ENCODE results near the gene KAT8.

KAT8 gene

DNA sequence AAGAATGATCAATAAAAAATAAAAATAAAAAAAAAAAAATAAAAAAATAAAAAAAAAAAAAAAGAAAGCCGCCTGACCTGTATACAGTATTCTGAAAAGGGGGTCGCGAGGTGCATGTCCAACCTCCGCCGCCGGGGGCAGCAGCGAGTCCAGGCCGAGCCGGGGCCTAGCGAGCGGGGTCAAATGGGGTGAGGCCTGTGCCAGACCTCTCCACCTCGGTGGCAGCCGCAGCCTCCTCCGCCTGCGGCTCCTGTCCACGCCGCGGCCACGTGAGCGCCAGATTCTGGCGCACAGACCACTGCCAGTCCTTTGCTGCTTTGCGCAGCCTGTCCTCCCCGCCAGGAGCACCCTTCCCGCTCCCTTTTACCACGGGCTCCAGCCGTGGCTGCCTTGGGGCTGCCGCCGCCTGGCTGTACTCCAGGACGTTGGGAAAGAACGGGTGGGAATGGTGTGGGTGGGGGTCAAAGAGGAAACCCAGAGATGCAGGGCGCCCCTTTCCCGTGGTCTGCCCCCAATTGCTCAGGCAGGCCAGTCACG lies 11.7 kb upstream of the KAT8 start:
- in situ Hi-C loops (cut with MboI; ENCODE audit: low pct_unique_long_range_greater_than_20kb, low sequenced_read_pairs): no loop called here
- peak; percentile 89 for DNase-seq

DNA sequence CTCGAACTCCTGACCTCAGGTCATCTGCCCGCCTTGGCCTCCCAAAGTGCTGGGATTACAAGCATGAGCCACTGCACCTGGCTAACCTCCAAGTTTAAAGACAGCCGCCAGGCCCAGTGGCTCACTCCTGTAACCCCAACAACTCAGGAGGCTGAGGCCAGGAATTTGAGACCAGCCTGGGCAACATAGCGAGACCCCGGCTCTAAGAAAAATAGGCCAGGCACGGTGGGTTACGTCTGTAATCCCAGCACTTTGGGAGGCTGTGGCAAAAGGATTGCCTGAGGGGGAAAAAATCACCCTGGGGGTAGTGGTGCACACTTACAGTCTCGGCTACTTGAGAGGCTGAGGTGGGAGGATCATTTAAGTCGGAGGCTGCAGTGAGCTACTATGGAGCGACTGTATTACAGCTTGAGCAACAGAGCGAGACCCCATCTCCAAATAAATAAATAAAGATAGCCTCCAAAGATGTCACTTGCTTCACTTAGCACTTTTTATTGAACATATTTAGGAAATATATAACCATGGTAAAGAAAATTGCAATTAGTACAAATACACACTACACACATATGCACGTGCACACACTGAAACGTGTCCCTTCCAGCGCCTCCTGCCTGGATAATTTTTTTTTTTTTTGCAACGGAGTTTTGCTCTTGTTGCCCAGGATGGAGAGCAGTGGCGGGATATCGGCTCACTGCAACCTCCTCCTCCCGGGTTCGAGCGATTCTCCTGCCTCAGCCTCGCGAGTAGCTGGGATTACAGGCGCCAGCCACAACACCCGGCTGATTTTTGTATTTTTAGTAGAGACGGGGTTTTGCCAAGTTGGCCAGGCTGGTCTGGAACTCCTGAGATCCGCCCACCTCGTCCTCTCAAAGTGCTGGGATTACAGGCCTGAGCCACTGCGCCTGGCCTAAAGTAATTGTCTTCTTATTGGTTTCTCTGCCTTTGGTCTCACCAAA lies 10.7 kb upstream of the KAT8 start:
- in situ Hi-C loops (cut with MboI; ENCODE audit: low pct_unique_long_range_greater_than_20kb, low sequenced_read_pairs): no loop called here
- DNase-seq: no peak

DNA sequence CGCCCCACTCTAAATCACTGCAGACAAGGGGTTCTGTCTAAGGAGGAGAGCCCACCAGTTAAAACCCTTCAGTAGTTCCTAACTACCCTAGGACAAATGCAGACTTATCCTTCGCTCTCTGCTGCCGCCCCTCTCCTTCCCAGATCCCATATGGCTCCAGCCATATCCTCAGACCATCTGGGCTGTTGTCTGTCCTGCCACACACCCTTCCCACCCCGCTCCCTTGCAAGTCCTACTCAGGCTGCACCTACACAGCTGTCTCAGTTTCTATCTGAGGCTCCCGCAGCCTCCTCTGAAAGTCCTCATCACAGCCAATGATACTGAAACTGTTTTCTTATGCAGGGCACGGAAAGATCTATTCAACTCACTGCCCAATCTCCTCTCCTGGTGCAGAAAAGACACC lies 10.0 kb upstream of the KAT8 start:
- no peak for DNase-seq
- in situ Hi-C loops (cut with MboI; ENCODE audit: low pct_unique_long_range_greater_than_20kb, low sequenced_read_pairs): no loop called here

DNA sequence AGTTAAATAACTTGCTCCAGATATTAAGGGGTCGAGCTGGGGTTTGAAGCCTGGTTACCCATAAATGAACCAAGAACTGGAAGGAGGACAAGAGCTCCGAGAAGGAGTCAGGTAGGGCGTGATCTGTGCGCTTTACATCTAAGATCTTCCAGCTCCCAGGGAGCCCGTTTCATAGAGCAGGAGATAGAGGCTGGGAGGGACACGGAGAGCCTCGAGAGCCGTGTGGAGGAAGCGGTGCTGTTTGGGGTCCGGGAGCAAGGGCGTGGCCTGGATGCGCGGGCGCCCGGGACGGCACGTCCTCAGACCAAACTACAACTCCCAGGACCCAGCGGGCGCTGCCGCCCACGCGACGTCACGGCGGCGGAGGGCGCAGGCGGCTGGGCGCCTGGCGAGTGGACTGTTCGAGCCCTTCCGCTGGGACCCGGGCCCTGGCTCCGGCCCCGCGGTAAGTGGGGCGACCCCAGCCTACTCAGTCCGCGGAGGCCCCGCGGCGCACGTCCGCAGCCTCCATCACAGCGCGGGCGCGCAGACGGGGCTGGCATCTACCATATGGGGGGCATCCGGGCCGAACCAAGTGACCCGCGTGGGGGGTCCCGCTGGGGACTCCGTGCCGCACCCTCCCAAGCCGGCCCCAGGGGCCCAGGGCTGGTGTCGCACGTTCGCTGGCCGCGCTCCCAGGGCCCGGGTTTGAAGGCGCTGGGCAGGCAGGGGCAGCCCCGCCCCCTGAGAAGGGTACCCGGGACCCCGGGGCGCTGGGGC lies 9.2 kb upstream of the KAT8 start, which contains the start of gene BCKDK:
Gene BCKDK (plus strand): TSS at position 352 of the 759 bp plus-strand sequence. CDS start 838 bp downstream, outside the sequence.
- in situ Hi-C loops (cut with MboI; ENCODE audit: low pct_unique_long_range_greater_than_20kb, low sequenced_read_pairs): no loop called here
- DNase-seq: peak; percentile 84

DNA sequence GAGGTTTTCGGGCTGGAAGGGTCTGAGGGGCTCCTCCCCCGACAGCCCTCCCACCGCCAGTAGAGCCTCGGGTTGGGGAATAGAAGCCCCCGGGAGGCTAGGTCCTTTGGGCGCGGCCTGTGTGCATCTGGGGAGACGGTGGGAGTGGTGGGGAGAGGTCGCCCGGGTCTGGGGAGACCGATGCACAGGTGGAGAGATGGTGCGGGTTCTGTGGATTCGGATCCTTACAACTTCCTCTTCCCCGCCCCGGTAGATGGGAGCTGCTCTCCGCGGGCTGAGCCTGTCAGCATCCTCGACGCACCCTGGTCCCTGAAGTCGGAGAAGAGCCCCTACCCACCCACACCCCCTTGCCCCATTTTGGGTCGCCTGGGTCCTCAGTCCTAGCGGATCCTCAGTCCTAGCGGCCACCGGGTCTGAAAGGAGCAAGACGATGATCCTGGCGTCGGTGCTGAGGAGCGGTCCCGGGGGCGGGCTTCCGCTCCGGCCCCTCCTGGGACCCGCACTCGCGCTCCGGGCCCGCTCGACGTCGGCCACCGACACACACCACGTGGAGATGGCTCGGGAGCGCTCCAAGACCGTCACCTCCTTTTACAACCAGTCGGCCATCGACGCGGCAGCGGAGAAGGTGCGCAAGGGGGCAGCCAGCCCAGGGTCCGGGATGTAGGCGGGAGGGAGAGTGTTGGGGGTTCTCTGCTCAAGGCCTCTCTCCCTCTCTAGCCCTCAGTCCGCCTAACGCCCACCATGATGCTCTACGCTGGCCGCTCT lies 8.5 kb upstream of the KAT8 start:
- in situ Hi-C loops (cut with MboI; ENCODE audit: low pct_unique_long_range_greater_than_20kb, low sequenced_read_pairs): no loop called here
- no peak for DNase-seq

DNA sequence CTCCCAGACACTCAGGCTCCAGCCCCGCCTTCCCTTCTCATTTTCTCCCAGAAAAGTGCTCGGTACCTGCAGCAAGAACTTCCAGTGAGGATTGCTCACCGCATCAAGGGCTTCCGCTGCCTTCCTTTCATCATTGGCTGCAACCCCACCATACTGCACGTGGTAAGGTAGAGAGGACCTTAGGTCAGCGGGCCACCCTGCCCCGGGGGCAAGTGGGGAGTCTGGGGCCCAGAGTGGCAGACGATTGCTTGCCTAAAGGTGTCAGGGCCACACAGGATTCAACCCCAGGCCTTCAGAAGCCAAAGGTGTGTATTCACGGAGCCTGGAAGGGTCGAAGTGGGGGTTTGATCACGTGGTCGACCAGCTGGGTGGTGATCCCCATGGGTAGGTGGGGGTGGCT lies 7.8 kb upstream of the KAT8 start:
- DNase-seq: no peak
- in situ Hi-C loops (cut with MboI; ENCODE audit: low pct_unique_long_range_greater_than_20kb, low sequenced_read_pairs): no loop called here

DNA sequence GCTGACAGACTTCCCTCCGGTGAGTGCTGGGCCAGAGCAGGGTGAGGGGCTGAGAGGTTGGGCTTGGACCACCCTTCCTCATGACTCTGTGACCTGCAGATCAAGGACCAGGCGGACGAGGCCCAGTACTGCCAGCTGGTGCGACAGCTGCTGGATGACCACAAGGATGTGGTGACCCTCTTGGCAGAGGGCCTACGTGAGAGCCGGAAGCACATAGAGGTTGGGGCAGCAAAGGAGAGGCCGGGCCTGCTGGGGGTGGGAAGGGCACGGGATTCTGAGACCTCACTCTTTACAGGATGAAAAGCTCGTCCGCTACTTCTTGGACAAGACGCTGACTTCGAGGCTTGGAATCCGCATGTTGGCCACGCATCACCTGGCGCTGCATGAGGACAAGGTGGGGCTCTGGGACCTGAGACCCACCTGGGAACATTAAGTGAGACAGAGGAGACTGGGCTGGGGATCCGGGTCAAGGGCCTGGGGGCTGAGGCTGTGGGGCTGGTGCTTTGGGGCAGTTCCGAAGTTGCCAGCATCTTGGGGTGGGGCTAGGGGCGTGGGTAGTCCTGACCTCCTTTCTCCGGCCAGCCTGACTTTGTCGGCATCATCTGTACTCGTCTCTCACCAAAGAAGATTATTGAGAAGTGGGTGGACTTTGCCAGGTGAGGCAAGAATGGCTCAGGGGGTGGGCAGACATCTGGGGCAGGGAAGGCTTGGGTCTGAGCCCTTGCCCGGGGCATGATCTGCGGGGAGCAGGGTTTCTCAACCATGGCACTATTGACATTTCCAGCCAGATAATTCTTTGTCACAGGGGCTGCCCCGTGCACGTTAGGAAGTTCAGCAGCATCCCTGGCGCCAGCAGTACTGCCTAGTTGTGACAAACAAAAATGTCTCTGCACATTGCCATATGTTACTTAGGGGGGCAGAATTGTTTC lies 7.1 kb upstream of the KAT8 start:
- in situ Hi-C loops (cut with MboI; ENCODE audit: low pct_unique_long_range_greater_than_20kb, low sequenced_read_pairs): no loop called here
- no peak for DNase-seq

DNA sequence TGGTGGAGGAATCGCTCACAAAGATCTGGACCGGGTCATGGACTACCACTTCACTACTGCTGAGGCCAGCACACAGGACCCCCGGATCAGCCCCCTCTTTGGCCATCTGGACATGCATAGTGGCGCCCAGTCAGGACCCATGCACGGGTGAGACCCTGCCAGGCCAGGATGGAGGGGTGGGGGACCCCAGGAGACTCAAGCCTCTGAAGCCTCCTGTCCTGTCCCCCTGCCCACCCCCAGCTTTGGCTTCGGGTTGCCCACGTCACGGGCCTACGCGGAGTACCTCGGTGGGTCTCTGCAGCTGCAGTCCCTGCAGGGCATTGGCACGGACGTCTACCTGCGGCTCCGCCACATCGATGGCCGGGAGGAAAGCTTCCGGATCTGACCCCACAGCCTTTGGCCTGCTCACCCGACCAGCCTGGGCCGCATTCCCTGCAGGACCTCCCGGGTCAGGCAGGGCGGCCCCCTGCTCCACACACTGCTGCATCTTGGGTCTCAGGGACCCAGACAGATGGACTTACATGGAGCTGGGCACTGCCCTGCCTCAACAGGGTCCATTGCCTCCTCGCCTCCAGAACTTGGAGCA lies 5.5 kb upstream of the KAT8 start:
- no peak for DNase-seq
- in situ Hi-C loops (cut with MboI; ENCODE audit: low pct_unique_long_range_greater_than_20kb, low sequenced_read_pairs): no loop called here

DNA sequence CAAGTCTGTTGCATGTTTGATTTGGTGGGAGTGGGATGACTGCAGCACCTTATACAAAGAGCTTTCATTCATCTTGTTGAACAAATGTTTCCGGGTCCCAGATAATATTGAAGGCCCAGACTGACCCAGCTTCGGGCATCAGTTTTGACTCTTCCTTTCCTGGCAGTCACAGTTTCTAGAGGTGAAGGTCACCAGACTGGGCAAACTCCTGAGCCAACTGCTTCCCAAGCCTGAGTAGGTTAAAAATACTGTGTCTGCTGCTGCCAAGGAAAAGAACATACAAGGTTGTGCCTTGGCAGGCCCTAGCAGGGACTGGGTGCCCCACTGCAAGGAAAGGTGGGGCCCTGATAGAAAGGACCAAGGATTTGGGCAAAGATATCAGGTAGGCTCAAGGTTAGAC lies 4.8 kb upstream of the KAT8 start:
- in situ Hi-C loops (cut with MboI; ENCODE audit: low pct_unique_long_range_greater_than_20kb, low sequenced_read_pairs): no loop called here
- DNase-seq: no peak

DNA sequence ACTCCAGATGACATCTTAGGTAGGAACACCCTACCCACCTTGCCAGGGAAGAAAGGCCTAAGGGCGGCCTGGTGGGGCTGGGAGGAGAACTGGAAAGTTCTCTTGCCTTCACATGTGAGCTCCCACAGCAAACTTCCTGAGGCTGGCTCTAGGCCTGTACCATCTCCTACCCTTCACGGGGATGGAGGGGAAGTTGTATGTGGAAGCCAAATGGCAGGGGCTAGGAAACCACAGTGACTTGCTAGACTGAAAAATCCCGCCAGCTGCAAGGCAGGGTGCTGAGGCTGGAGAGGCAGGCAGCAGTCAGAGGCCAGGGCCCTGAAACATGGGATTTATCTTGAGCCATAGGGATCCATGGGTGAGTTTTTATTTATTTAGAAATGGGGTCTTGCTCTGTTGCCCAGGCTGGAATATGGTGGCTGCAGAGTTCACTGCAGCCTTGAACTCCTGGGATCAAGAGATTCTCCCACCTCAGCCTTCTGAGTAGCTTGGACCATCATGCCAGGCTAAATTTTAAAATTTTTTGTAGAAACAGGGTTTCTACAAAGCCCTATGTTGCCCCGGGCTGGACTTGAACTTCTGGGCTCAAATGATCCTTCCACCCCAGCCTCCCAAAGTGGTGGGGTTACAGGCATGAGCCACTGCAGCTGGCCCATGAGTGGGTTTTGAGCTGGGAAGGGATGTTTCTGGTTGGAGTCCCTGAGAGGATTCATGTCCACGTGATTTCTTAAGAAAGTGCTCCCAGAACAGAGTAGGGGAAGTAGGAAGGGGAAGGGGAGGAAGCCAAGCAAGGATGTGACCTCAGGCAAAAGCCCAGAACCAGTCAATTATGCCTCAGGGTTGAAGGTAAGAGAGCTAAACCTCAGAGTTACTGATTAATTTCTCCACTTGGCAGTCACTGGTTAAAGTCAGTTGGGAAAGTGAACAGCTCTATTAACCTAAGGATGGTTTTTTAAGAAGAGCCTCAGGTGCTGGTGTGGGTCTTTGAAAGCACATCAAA lies 4.0 kb upstream of the KAT8 start:
- DNase-seq: peak; percentile 67
- in situ Hi-C loops (cut with MboI; ENCODE audit: low pct_unique_long_range_greater_than_20kb, low sequenced_read_pairs): no loop called here

DNA sequence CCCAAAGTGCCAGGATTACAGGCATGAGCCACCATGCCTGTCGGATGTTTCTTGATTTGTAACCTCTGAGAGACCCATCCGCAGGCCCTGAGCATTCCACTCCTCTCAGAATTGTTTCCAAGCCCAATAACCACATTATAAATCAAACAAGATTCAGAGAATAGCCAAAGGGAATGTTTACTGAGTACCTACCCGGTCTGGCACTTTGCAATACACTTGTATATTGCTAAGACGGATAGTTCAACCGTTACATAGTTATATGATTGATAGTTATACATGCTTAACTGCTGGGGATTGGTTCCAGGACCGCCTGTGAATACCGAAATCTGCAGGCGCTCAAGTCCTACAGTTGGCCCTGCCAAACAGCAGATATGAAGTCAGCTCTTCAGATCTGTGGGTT lies 3.0 kb upstream of the KAT8 start:
- no peak for DNase-seq
- in situ Hi-C loops (cut with MboI; ENCODE audit: low pct_unique_long_range_greater_than_20kb, low sequenced_read_pairs): no loop called here

DNA sequence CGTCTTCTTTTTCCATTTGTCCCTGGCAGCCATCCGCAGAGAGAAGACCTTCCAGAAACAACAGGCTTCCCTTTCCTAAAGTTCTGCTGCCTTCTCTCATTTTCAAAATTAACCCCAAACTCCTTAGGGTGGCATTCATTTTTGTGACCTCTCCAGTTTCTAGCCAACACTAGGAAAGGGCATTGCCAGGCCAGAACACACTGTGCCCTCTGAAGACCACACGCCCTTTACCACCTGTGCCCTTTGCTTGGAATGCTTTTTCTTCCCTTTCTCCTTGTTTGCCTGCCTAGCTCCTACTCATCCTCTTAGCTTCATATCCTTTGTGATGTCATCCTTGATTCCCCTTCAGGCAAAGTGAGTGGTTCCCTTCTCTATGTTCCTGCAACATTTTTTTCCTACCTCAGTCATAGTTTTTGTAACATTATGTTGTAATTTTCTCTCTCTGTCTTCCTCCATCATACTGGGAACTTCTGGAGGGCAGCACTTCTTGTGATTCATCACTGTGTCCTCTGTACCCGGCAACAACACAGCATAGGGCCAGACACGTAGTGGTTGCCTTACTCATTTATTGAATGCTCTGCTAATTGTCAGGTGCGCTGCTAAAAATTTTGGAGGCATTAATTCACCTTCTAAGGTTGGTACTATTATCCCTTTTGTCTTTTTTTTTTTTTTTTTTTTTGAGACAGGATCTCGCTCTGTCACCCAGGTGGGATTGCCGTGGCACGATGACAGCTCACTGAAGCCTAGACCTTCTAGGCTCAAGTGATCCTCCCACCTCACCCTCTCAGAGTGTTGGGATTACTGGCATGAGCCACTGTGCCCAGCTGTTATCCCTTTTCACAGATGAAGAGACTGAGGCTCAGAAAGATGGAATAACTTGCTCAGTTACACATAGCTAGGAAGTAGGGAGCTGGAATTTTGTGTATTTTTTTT lies 1.0 kb downstream of the KAT8 start:
- no peak for DNase-seq
- in situ Hi-C loops (cut with MboI; ENCODE audit: low pct_unique_long_range_greater_than_20kb, low sequenced_read_pairs): no loop called here

DNA sequence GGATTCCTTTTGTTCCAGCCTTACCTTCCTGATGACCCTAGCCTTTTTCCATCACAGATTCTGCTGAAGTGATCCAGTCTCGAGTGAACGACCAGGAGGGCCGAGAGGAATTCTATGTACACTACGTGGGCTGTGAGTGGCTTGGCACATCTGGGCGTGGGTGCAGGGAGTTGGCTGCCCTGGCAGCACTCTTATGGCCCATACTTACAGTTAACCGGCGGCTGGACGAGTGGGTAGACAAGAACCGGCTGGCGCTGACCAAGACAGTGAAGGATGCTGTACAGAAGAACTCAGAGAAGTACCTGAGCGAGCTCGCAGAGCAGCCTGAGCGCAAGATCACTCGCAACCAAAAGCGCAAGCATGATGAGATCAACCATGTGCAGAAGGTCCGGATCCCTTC lies 2.7 kb downstream of the KAT8 start:
- in situ Hi-C loops (cut with MboI; ENCODE audit: low pct_unique_long_range_greater_than_20kb, low sequenced_read_pairs): no loop called here
- no peak for DNase-seq

DNA sequence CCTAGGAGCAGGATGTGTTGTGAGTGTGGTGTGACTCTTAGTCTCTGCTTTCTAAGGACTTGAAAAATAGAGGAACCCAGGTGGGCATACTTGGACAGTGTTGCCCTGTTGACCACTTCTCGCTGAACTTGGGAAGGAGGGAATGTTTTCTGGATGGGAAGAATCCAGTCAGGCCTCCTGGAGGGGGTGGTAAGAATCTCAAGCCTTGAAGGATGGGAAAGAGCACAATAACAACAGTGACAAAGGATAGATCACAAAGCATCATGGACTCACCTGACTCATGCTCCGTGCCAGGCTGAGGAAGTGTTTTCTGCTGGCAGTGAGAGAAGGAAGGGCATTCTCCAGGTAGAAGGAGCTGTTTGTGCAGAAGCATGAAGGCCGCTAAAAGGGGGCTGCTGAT lies 8.4 kb downstream of the KAT8 start:
- in situ Hi-C loops (cut with MboI; ENCODE audit: low pct_unique_long_range_greater_than_20kb, low sequenced_read_pairs): no loop called here
- DNase-seq: no peak

DNA sequence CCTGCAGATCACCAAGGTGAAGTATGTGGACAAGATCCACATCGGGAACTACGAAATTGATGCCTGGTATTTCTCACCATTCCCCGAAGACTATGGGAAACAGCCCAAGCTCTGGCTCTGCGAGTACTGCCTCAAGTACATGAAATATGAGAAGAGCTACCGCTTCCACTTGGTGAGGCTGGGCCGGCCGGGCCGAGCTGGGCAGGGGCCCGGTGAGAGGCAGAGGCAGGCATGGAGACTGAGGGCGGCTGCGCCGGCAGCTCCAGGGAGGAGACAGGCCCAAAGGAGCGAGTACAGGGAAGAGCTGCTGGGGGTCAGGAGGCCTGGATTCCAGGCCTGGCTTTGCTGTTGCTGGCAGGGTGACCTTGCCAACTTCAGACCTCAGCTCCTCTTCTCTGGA lies 9.7 kb downstream of the KAT8 start:
- no peak for DNase-seq
- in situ Hi-C loops (cut with MboI; ENCODE audit: low pct_unique_long_range_greater_than_20kb, low sequenced_read_pairs): no loop called here
